Measurements from ENCODE around the gene KMT5C.
A peak's percentile ranks its signal among the peaks of the same experiment; 100 is the strongest.

KMT5C gene

GRCh38 chr19:55385724-55386492 is 46.2 kb downstream of the KMT5C start, which contains the start of gene RPL28:
Gene RPL28, plus strand, starts transcription at chr19:55385932. Its CDS starts 426 bp downstream, at chr19:55386358.
- Histone ChIP-seq H3K36me3 (ENCODE audit: insufficient read depth, low read length) (peaks cover 23% of the 10 kb centered on the region; the same call in 1 of the 2 replicates), H2AFZ (ENCODE audit: low read length) (peak within 1 kb of the TSS; percentile 85), H3K9me3 (ENCODE audit: insufficient read depth, low read depth, low read length) (no peaks in the 10 kb centered on the region), H4K20me1 (ENCODE audit: insufficient read depth, low read length, poor library complexity, severe bottlenecking) (peaks cover 51% of the 10 kb centered on the region), H3K27me3 (ENCODE audit: insufficient read depth, low read length, poor library complexity, severe bottlenecking) (no peaks in the 10 kb centered on the region), H3K4me3 (ENCODE audit: low read length, poor library complexity, severe bottlenecking) (peak within 1 kb of the TSS; percentile 100), H3F3A (ENCODE audit: low read depth) (no peaks in the 10 kb centered on the region), H3K4me1 (ENCODE audit: insufficient read depth, low read length, poor library complexity, severe bottlenecking) (peaks cover 49% of the 10 kb centered on the region), H3K79me2 (ENCODE audit: insufficient read depth, low read length) (peaks cover 60% of the 10 kb centered on the region), H3K9ac (ENCODE audit: low read depth, low read length, poor library complexity, severe bottlenecking) (peak within 1 kb of the TSS; percentile 99), H3K4me2 (ENCODE audit: low read depth, low read length, poor library complexity, severe bottlenecking) (peak within 1 kb of the TSS; percentile 100), H3K9me2 (replicated peaks; ENCODE audit: low read depth, low read length) (no peaks in the 10 kb centered on the region)
- no peak for TF ChIP-seq EZH2phosphoT487 (IDR thresholded peaks at IDR 0.05; ENCODE audit: borderline replicate concordance)
- TF ChIP-seq, protein P1, sequence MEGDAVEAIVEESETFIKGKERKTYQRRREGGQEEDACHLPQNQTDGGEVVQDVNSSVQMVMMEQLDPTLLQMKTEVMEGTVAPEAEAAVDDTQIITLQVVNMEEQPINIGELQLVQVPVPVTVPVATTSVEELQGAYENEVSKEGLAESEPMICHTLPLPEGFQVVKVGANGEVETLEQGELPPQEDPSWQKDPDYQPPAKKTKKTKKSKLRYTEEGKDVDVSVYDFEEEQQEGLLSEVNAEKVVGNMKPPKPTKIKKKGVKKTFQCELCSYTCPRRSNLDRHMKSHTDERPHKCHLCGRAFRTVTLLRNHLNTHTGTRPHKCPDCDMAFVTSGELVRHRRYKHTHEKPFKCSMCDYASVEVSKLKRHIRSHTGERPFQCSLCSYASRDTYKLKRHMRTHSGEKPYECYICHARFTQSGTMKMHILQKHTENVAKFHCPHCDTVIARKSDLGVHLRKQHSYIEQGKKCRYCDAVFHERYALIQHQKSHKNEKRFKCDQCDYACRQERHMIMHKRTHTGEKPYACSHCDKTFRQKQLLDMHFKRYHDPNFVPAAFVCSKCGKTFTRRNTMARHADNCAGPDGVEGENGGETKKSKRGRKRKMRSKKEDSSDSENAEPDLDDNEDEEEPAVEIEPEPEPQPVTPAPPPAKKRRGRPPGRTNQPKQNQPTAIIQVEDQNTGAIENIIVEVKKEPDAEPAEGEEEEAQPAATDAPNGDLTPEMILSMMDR (conservative IDR thresholded peaks at IDR 0.05; ENCODE audit: low read length) = no peak

GRCh38 chr19:55386493-55386971 is 46.9 kb downstream of the KMT5C start:
- Histone ChIP-seq H3K9me2 (replicated peaks; ENCODE audit: low read depth, low read length) (no peaks in the 10 kb centered on the region), H3K9me3 (ENCODE audit: insufficient read depth, low read depth, low read length) (no peaks in the 10 kb centered on the region), H3F3A (ENCODE audit: low read depth) (no peaks in the 10 kb centered on the region), H3K9ac (ENCODE audit: low read depth, low read length, poor library complexity, severe bottlenecking) (peak overlapping the region; percentile 99), H3K4me3 (ENCODE audit: low read length, poor library complexity, severe bottlenecking) (peak overlapping the region; percentile 100), H3K36me3 (ENCODE audit: insufficient read depth, low read length) (peaks cover 23% of the 10 kb centered on the region; the same call in 1 of the 2 replicates), H3K79me2 (ENCODE audit: insufficient read depth, low read length) (peaks cover 60% of the 10 kb centered on the region), H3K27me3 (ENCODE audit: insufficient read depth, low read length, poor library complexity, severe bottlenecking) (no peaks in the 10 kb centered on the region), H4K20me1 (ENCODE audit: insufficient read depth, low read length, poor library complexity, severe bottlenecking) (peaks cover 57% of the 10 kb centered on the region), H3K4me1 (ENCODE audit: insufficient read depth, low read length, poor library complexity, severe bottlenecking) (peaks cover 49% of the 10 kb centered on the region), H2AFZ (ENCODE audit: low read length) (no peak overlapping the region), H3K4me2 (ENCODE audit: low read depth, low read length, poor library complexity, severe bottlenecking) (peak overlapping the region; percentile 100)
- TF ChIP-seq EZH2phosphoT487 (IDR thresholded peaks at IDR 0.05; ENCODE audit: borderline replicate concordance) = no peak
- TF ChIP-seq, protein P1 (conservative IDR thresholded peaks at IDR 0.05; ENCODE audit: low read length) = no peak

GRCh38 chr19:55387736-55388497 is 48.2 kb downstream of the KMT5C start:
- H4K20me1 ChIP-seq (ENCODE audit: insufficient read depth, low read length, poor library complexity, severe bottlenecking) = peaks cover 58% of the 10 kb centered on the region
- TF ChIP-seq, protein P1 (conservative IDR thresholded peaks at IDR 0.05; ENCODE audit: low read length) = no peak
- TF ChIP-seq EZH2phosphoT487 (IDR thresholded peaks at IDR 0.05; ENCODE audit: borderline replicate concordance) = no peak
- H3K4me2 ChIP-seq (ENCODE audit: low read depth, low read length, poor library complexity, severe bottlenecking) = peak overlapping the region; percentile 100
- H3K4me1 ChIP-seq (ENCODE audit: insufficient read depth, low read length, poor library complexity, severe bottlenecking) = peaks cover 45% of the 10 kb centered on the region
- H3K36me3 ChIP-seq (ENCODE audit: insufficient read depth, low read length) = peaks cover 23% of the 10 kb centered on the region; the same call in 1 of the 2 replicates
- H3K9me3 ChIP-seq (ENCODE audit: insufficient read depth, low read depth, low read length) = no peaks in the 10 kb centered on the region
- no peaks in the 10 kb centered on the region for H3F3A ChIP-seq (ENCODE audit: low read depth)
- H3K9me2 ChIP-seq (replicated peaks; ENCODE audit: low read depth, low read length) = no peaks in the 10 kb centered on the region
- H3K27me3 ChIP-seq (ENCODE audit: insufficient read depth, low read length, poor library complexity, severe bottlenecking) = no peaks in the 10 kb centered on the region
- peaks cover 52% of the 10 kb centered on the region for H3K79me2 ChIP-seq (ENCODE audit: insufficient read depth, low read length)
- H2AFZ ChIP-seq (ENCODE audit: low read length) = no peak overlapping the region
- H3K9ac ChIP-seq (ENCODE audit: low read depth, low read length, poor library complexity, severe bottlenecking) = peak overlapping the region; percentile 99
- H3K4me3 ChIP-seq (ENCODE audit: low read length, poor library complexity, severe bottlenecking) = peak overlapping the region; percentile 100
